Trophoblast cell (in vitro differentiated cells and primary cell): Measurements from ENCODE around the gene RORC.

Experiments
- DNase-seq, 2 donors: peaks; one replicate each; pipeline ENCODE4 v3.0.0-alpha.2; 2016
- H2AFZ ChIP-seq: 2 replicates; pipeline ENCODE4 v1.6.1; 2013; ENCODE audit warnings: low read length, moderate library complexity, mild to moderate bottlenecking; ENCODE audit not compliant: insufficient read depth, poor library complexity
- H2AK5ac ChIP-seq: 2 replicates; pipeline ENCODE4 v1.6.1; 2013; ENCODE audit warnings: mild to moderate bottlenecking, low read length
- H2BK120ac ChIP-seq: 2 replicates; pipeline ENCODE4 v1.6.1; 2013; ENCODE audit warnings: low read length, mild to moderate bottlenecking, moderate library complexity; ENCODE audit not compliant: insufficient read depth, poor library complexity
- H2BK12ac ChIP-seq: 2 replicates; pipeline ENCODE4 v1.6.1; 2013; ENCODE audit warnings: mild to moderate bottlenecking, low read length, moderate library complexity
- H2BK5ac ChIP-seq: 2 replicates; pipeline ENCODE4 v1.6.1; 2013; ENCODE audit warnings: low read length, low read depth, moderate library complexity, mild to moderate bottlenecking; ENCODE audit not compliant: poor library complexity
- H3K14ac ChIP-seq: 2 replicates; pipeline ENCODE4 v1.6.1; 2013; ENCODE audit warnings: mild to moderate bottlenecking, low read length
- H3K18ac ChIP-seq: 2 replicates; pipeline ENCODE4 v1.6.1; 2013; ENCODE audit warnings: mild to moderate bottlenecking, low read length
- H3K23ac ChIP-seq: 2 replicates; pipeline ENCODE4 v1.6.1; 2013; ENCODE audit warnings: low read length
- H3K27ac ChIP-seq: 2 replicates; pipeline ENCODE4 v1.5.1; 2013; ENCODE audit warnings: low read depth, mild to moderate bottlenecking, inconsistent platforms, low read length, moderate library complexity
- H3K27me3 ChIP-seq: 2 replicates; pipeline ENCODE4 v1.6.1; 2013; ENCODE audit warnings: inconsistent platforms, mild to moderate bottlenecking, low read length, moderate library complexity; ENCODE audit not compliant: insufficient read depth
- H3K36me3 ChIP-seq, 2 experiments: 1 replicate in 1 of 2; 2 replicates in 1 of 2; pipeline ENCODE4 v1.6.1; 2013; ENCODE audit warnings: low read length in 2 of 2, mild to moderate bottlenecking in 2 of 2, moderate library complexity in 1 of 2; ENCODE audit not compliant: insufficient read depth in 2 of 2, control insufficient read depth in 1 of 2
- H3K4ac ChIP-seq: 2 replicates; pipeline ENCODE4 v1.6.1; 2013; ENCODE audit warnings: low read depth, mild to moderate bottlenecking, low read length, moderate library complexity
- H3K4me1 ChIP-seq, 2 experiments: 1 replicate in 1 of 2; 2 replicates in 1 of 2; pipeline ENCODE4 v1.6.1; 2013; ENCODE audit warnings: low read length in 2 of 2, mild to moderate bottlenecking in 2 of 2, moderate library complexity in 1 of 2; ENCODE audit not compliant: insufficient read depth in 2 of 2, control insufficient read depth in 1 of 2
- H3K4me2 ChIP-seq: 2 replicates; pipeline ENCODE4 v1.6.1; 2013; ENCODE audit warnings: inconsistent platforms, mild to moderate bottlenecking, low read length, moderate library complexity
- H3K4me3 ChIP-seq: 2 replicates; pipeline ENCODE4 v1.5.1; 2013; ENCODE audit warnings: mild to moderate bottlenecking, low read depth, low read length, inconsistent platforms
- H3K79me1 ChIP-seq: one replicate; pipeline ENCODE4 v1.6.1; 2013; ENCODE audit warnings: low read length
- H3K79me2 ChIP-seq: 2 replicates; pipeline ENCODE4 v1.6.1; 2013; ENCODE audit warnings: low read length, mild to moderate bottlenecking; ENCODE audit not compliant: control insufficient read depth, insufficient read depth, poor library complexity
- H3K9ac ChIP-seq: 2 replicates; pipeline ENCODE4 v1.6.1; 2013; ENCODE audit warnings: mild to moderate bottlenecking, low read length
- H3K9me3 ChIP-seq: 2 replicates; pipeline ENCODE4 v1.6.1; 2013; ENCODE audit warnings: low read depth, mild to moderate bottlenecking, control low read depth, inconsistent platforms, low read length; ENCODE audit not compliant: insufficient read depth
- H4K12ac ChIP-seq: 2 replicates; pipeline ENCODE4 v1.6.1; 2013; ENCODE audit warnings: low read depth, mild to moderate bottlenecking, low read length, moderate library complexity
- H4K8ac ChIP-seq: 2 replicates; pipeline ENCODE4 v1.6.1; 2013; ENCODE audit warnings: low read depth, mild to moderate bottlenecking, low read length, moderate library complexity
- H4K91ac ChIP-seq: one replicate; pipeline ENCODE4 v1.6.1; 2013; ENCODE audit warnings: low read depth, mild to moderate bottlenecking, low read length, moderate library complexity
- WGBS: extraction: QIAGEN DNeasy Blood & Tissue Kit; methylation state at CpG from one replicate; pipeline ENCODE4 v1.1.7; 2013; ENCODE audit warnings: missing lambda C conversion rate; ENCODE audit not compliant: insufficient read length, insufficient coverage; ENCODE audit errors: extremely low coverage; 5-methylcytosine and 5-hydroxymethylcytosine counted together

Gene RORC

DNA sequence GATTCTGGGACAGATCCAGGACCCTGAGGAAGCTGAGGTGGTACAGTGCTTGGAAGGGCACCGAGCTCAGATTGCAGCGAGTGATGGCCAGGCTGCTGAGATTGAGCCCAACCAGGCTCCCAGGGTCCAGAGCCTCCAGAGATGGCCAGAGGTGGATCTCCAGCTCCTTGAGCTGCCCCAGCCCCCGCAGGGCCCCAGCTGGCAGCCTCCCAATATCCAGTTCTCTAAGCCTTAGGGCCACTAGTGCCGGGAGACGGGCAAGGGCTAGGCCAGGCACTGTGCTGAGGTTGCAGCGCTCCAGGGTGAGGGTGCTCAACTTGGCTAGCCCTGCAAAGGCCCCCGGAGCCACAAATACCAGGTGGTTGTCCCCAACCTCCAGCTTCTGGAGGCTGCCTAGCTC, 29.8 kb downstream of the RORC start:
- H3K79me1 ChIP-seq, result no peaks in the 10 kb centered on the region
- H3K27ac ChIP-seq, result no peak overlapping the region
- H2BK120ac ChIP-seq, result no peak overlapping the region

DNA sequence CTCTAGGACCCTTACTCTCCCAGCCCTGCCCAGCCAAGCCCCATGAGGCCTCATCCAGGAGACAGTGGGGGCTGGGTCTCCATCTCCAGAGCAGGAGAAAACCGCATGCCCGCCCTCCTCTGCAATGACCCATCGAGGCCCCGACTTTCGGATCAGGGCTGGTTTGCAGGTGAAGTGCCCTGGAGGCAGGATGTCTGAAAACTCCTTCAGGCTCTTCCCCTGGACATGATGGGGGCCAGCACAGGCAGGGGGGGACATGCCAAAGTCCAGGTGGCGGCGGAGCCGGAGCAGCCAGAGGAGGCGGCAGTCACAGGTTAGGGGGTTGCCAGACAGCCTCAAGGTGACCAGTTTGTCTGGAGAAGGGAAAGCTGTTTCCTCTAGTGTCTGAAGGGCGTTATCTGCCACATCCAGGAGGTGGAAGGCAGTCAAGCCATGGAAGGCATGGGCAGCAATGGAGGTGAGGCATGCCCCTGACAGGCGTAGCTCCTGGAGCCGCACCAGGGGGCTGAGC, 30.2 kb downstream of the RORC start:
- H3K27me3 ChIP-seq, result no peaks in the 10 kb centered on the region
- H2BK120ac ChIP-seq, result no peak overlapping the region
- no peaks in the 10 kb centered on the region for H3K36me3 ChIP-seq
- no peaks in the 10 kb centered on the region for H3K79me2 ChIP-seq
- WGBS, result no CpG with 5 or more reads among the region's 12 CpGs
- no peak overlapping the region for H3K4me3 ChIP-seq
- H3K14ac ChIP-seq, result no peak overlapping the region
- no peak overlapping the region for H2AFZ ChIP-seq
- H2BK12ac ChIP-seq, result no peak overlapping the region
- no peak overlapping the region for H3K4me2 ChIP-seq
- H3K27ac ChIP-seq, result no peak overlapping the region
- H3K4ac ChIP-seq, result no peak overlapping the region
- H2AK5ac ChIP-seq, result no peak overlapping the region
- no peak overlapping the region for H4K91ac ChIP-seq
- no peak overlapping the region for H3K23ac ChIP-seq
- no peak overlapping the region for H4K12ac ChIP-seq
- no peak overlapping the region for H3K18ac ChIP-seq
- H3K9ac ChIP-seq, result no peak overlapping the region
- H3K9me3 ChIP-seq, result no peaks in the 10 kb centered on the region
- no peaks in the 10 kb centered on the region for H3K79me1 ChIP-seq
- no peak overlapping the region for H2BK5ac ChIP-seq
- no peaks in the 10 kb centered on the region for H3K4me1 ChIP-seq
- no peak for DNase-seq
- no peak overlapping the region for H4K8ac ChIP-seq

More for the DNA sequence above, 29.8 kb downstream of the RORC start:
- H3K36me3 ChIP-seq, result no peaks in the 10 kb centered on the region
- DNase-seq, result no peak
- no peak overlapping the region for H2BK5ac ChIP-seq
- no peak overlapping the region for H3K23ac ChIP-seq
- H4K8ac ChIP-seq, result no peak overlapping the region
- no peak overlapping the region for H2AK5ac ChIP-seq
- H3K4me1 ChIP-seq, result no peaks in the 10 kb centered on the region
- H4K12ac ChIP-seq, result no peak overlapping the region
- H3K79me2 ChIP-seq, result no peaks in the 10 kb centered on the region
- no peak overlapping the region for H3K4ac ChIP-seq
- H3K9me3 ChIP-seq, result no peaks in the 10 kb centered on the region
- no peak overlapping the region for H3K4me2 ChIP-seq
- no peak overlapping the region for H3K14ac ChIP-seq
- H2BK12ac ChIP-seq, result no peak overlapping the region
- no peak overlapping the region for H3K9ac ChIP-seq
- no peak overlapping the region for H2AFZ ChIP-seq
- no peaks in the 10 kb centered on the region for H3K27me3 ChIP-seq
- no peak overlapping the region for H3K18ac ChIP-seq
- H4K91ac ChIP-seq, result no peak overlapping the region
- no peak overlapping the region for H3K4me3 ChIP-seq
- WGBS, result no CpG with 5 or more reads among the region's 7 CpGs

DNA sequence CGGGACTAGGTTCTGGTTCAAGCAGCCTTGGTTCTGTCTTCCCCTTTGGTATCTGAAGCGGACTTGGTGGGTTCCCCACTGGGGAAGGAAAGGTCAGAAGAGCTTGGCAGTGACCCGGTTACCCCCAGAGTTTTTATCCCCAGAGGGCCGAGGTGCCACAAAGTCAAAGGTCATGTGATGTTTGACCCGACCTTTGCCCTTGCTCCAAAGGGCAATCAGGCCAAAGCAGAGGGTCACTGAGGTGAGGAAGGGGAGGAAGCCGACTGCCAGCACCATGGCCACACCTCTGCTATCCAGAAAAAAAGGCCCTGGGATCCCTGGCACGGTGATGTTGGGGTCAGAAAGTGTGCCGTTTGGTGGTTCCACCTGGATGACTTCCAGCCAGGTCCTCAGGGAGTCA, 30.8 kb downstream of the RORC start:
- Histone ChIP-seq H3K23ac (no peak overlapping the region), H3K27me3 (no peaks in the 10 kb centered on the region), H3K9ac (no peak overlapping the region), H2AK5ac (no peak overlapping the region), H3K79me1 (no peaks in the 10 kb centered on the region), H3K4ac (no peak overlapping the region), H4K12ac (no peak overlapping the region), H4K8ac (no peak overlapping the region), H2BK120ac (no peak overlapping the region), H3K27ac (no peak overlapping the region), H3K4me1 (no peaks in the 10 kb centered on the region), H2BK5ac (no peak overlapping the region), H3K36me3 (no peaks in the 10 kb centered on the region), H2BK12ac (no peak overlapping the region), H3K14ac (no peak overlapping the region), H3K79me2 (no peaks in the 10 kb centered on the region), H3K4me3 (no peak overlapping the region), H3K9me3 (no peaks in the 10 kb centered on the region), H3K18ac (no peak overlapping the region), H2AFZ (no peak overlapping the region), H3K4me2 (no peak overlapping the region), H4K91ac (no peak overlapping the region)
- no CpG with 5 or more reads among the region's 8 CpGs for WGBS
- no peak for DNase-seq

DNA sequence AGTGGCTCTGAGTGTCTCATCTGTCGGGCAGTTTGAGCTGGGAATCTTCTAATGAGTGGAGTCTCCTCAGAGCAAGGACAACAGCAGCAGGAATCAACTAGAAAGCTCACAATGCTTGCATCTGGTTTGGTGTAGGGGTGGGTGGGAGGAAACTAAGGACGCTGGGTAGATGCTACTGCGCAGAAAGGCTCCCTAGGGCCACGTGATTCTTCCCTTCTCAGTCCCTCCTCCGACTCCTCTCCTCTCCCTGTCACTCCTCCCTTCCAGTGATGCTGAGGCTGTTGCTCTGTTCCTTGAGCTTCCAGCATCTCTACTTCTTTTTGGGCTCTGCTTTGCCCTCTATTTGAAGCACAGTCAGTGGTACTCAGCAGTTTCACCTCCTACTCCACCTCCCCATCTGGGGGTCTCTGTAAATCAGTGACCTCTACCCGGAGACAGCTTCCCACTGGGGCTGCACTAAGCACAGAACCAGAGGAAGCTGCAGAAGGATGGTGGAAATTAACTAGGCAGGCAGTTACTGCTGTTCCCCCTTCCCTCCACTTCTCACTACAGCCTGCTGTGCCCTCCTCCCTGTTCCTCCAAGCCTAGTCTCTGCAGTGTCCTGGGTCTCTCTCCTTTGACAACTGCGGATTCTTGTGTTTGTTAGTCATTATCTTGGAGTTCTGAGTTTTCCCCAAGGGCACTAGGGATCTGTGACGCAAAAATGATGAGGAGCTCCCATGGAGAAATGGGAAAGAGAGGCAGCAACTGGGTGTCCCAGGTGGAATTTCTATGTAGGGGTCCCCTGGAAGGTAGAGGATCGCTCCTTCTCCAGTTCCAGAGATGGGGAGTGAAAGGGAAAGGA, 32.2 kb downstream of the RORC start:
- Histone ChIP-seq H3K79me2 (no peaks in the 10 kb centered on the region), H3K4me3 (no peak overlapping the region), H3K27me3 (no peaks in the 10 kb centered on the region), H3K4me1 (no peaks in the 10 kb centered on the region), H4K8ac (no peak overlapping the region), H2AK5ac (no peak overlapping the region), H3K79me1 (no peaks in the 10 kb centered on the region), H2AFZ (no peak overlapping the region), H3K9me3 (no peaks in the 10 kb centered on the region), H4K91ac (no peak overlapping the region), H3K4ac (no peak overlapping the region), H3K36me3 (no peaks in the 10 kb centered on the region), H3K27ac (no peak overlapping the region), H3K14ac (no peak overlapping the region), H2BK12ac (no peak overlapping the region), H3K4me2 (no peak overlapping the region), H3K23ac (no peak overlapping the region), H4K12ac (no peak overlapping the region), H2BK5ac (no peak overlapping the region), H3K18ac (no peak overlapping the region), H2BK120ac (no peak overlapping the region), H3K9ac (no peak overlapping the region)
- DNase-seq, result peak in 1 of 2 donors; percentile 50
- no CpG with 5 or more reads among the region's 9 CpGs for WGBS
